ENCODE results near the gene IGLON5.

IGLON5 gene

GRCh38 chr19:51351266-51351990 is 40.0 kb downstream of the IGLON5 start:
- no peak for DNase-seq (ENCODE audit: low read depth, low spot score)
- no peak overlapping the region for H3K4me3 ChIP-seq (ENCODE audit: low read depth, low read length)
- TF ChIP-seq CTCF (IDR thresholded peaks at IDR 0.05; ENCODE audit: low read depth, low read length) = no peak
- in situ Hi-C loops (cut with HindIII; ENCODE audit: low sequenced_read_pairs) = no loop called here

GRCh38 chr19:51352783-51353360 is 41.4 kb downstream of the IGLON5 start:
- in situ Hi-C loops (cut with HindIII; ENCODE audit: low sequenced_read_pairs) = no loop called here
- no peak for TF ChIP-seq CTCF (IDR thresholded peaks at IDR 0.05; ENCODE audit: low read depth, low read length)
- no peak for DNase-seq (ENCODE audit: low read depth, low spot score)
- H3K4me3 ChIP-seq (ENCODE audit: low read depth, low read length) = no peak overlapping the region

GRCh38 chr19:51354103-51354741 is 42.8 kb downstream of the IGLON5 start:
- no peak overlapping the region for H3K4me3 ChIP-seq (ENCODE audit: low read depth, low read length)
- in situ Hi-C loops (cut with HindIII; ENCODE audit: low sequenced_read_pairs) = no loop called here
- no peak for TF ChIP-seq CTCF (IDR thresholded peaks at IDR 0.05; ENCODE audit: low read depth, low read length)
- no peak for DNase-seq (ENCODE audit: low read depth, low spot score)

- H3K4me3 ChIP-seq (ENCODE audit: low read depth, low read length) = no peak overlapping the region
- TF ChIP-seq CTCF (IDR thresholded peaks at IDR 0.05; ENCODE audit: low read depth, low read length) = no peak
- DNase-seq (ENCODE audit: low read depth, low spot score) = peak; percentile 17
- in situ Hi-C loops (cut with HindIII; ENCODE audit: low sequenced_read_pairs) = no loop called here
These were observed 43.3 kb downstream of the IGLON5 start for GRCh38 chr19:51354742-51355148.

- in situ Hi-C loops (cut with HindIII; ENCODE audit: low sequenced_read_pairs) = no loop called here
- H3K4me3 ChIP-seq (ENCODE audit: low read depth, low read length) = no peak overlapping the region
- TF ChIP-seq CTCF (IDR thresholded peaks at IDR 0.05; ENCODE audit: low read depth, low read length) = no peak
- DNase-seq (ENCODE audit: low read depth, low spot score) = no peak
These were observed 44.8 kb downstream of the IGLON5 start for GRCh38 chr19:51356159-51356801.

- in situ Hi-C loops (cut with HindIII; ENCODE audit: low sequenced_read_pairs) = no loop called here
- DNase-seq (ENCODE audit: low read depth, low spot score) = no peak
- H3K4me3 ChIP-seq (ENCODE audit: low read depth, low read length) = no peak overlapping the region
- no peak for TF ChIP-seq CTCF (IDR thresholded peaks at IDR 0.05; ENCODE audit: low read depth, low read length)
These were observed 46.5 kb downstream of the IGLON5 start for GRCh38 chr19:51357952-51358351.
